ENCODE measurements around the gene DENND1B. TPM values are rescaled to one million over a fixed set of nuclear protein-coding genes. Genes with fewer than 3 reads are reported as not detected.
A peak's percentile ranks its signal among the peaks of the same experiment; 100 is the strongest.

Gene DENND1B
- total and polyA plus RNA-seq, 5 donors: 4.1 to 27.6 (median 26.8) TPM

- no peak for ATAC-seq
- no peaks in the 10 kb centered on the region for H3K4me1 ChIP-seq (ENCODE audit: control insufficient read depth, insufficient read depth, low read length)
- intact Hi-C loops (cut with DNase I): no loop called here
- WGBS: 96% methylated on average over 11 of the region's 11 CpGs
- DNase-seq: no peak
- no peak overlapping the region for H3K27ac ChIP-seq (ENCODE audit: low read length)
- no peaks in the 10 kb centered on the region for H3K9me3 ChIP-seq (ENCODE audit: control insufficient read depth, low read length)
- H3K4me3 ChIP-seq (ENCODE audit: low read length): no peak overlapping the region
- H3K27me3 ChIP-seq (ENCODE audit: control insufficient read depth, insufficient read depth): no peaks in the 10 kb centered on the region
Observed at GRCh38 chr1:197666769-197667285, 108.5 kb downstream of the DENND1B start.

DNA sequence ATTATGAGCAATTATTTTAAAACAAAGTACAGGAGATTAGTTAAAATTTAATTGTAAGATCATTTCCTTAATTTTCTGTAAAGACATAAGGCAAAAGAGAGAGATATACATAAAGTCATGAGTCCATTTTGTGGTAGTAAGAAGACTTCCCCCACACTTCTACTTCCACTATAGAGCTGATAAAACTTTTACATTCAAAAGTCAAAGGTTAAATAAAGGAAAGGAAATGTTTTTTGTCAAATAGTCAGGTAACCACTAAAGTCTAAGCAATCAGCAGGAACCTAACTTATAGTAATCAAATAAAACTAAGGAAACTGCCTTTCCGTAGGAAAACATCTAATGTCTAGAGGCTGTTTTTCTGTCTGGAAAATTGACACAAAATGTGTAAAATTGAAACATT is 110.9 kb downstream of the DENND1B start:
- Histone ChIP-seq H3K9me3 (ENCODE audit: control insufficient read depth, low read length) (no peaks in the 10 kb centered on the region), H3K27ac (ENCODE audit: low read length) (no peak overlapping the region), H3K4me3 (ENCODE audit: low read length) (no peak overlapping the region), H3K27me3 (ENCODE audit: control insufficient read depth, insufficient read depth) (no peaks in the 10 kb centered on the region), H3K4me1 (ENCODE audit: control insufficient read depth, insufficient read depth, low read length) (no peaks in the 10 kb centered on the region)
- intact Hi-C loops (cut with DNase I): no loop called here
- no peak for DNase-seq
- WGBS: 96% methylated on average over 1 of the region's 1 CpG
- ATAC-seq: no peak

DNA sequence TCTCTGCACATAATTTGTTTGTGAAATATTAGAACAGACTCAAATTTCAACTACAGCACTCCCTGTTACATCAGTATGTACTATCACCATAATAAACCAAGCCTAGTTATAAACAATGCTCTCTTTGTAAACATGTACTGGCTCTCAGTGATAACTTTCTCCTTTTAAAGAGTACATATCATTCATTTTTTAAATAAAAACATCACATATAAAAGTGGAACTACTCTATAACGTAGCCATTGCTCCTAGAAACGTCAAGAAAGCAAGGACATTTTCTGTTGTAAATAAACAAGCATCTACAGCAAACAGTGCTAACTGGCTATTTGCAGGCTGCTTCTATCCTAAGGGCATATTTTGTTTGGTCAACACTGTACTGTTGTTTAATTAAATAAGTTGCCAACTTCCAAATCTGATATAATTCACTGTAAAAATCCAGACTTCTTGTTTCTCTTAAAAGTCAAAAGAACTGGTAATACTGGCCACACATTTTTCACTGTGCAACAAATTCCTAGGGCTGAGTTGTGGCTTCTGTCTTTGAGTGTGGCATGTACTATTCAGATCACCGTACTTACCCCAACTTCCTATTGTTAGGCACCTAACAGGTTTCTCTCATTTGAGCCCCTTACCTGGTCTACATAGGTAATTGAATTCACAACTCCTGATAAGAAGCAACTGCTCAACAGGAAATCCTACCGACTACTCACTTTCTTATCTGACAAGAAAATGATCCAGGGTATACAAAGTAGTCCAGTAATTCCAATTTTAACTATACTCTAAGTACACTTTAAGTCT is 111.9 kb downstream of the DENND1B start:
- DNase-seq (no peak), ATAC-seq (peak in 1 of 2 donors; percentile 24)
- Histone ChIP-seq H3K9me3 (ENCODE audit: control insufficient read depth, low read length) (no peaks in the 10 kb centered on the region), H3K4me3 (ENCODE audit: low read length) (no peak overlapping the region), H3K4me1 (ENCODE audit: control insufficient read depth, insufficient read depth, low read length) (no peaks in the 10 kb centered on the region), H3K27ac (ENCODE audit: low read length) (no peak overlapping the region), H3K27me3 (ENCODE audit: control insufficient read depth, insufficient read depth) (no peaks in the 10 kb centered on the region)
- intact Hi-C loops (cut with DNase I): no loop called here
- 58% methylated on average over 4 of the region's 4 CpGs for WGBS

DNA sequence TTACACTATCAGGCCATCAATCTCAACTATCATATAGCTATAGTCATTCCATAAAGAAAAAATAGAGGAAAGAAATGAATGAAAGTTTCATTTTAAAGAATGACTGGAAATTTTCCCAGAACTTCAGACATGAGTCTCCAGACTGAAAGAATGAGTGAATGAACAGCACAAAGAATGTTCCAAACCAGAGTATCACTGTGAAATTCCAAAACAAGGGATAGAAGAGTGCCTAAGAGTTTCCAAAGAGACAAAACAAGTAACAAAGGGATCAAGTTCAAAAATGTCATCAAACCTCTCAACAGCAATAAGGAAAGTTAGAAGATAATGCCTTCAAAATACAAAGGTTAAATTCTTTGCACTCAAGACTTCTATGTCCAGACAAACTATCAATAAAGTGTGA is 114.9 kb downstream of the DENND1B start:
- no peak overlapping the region for H3K27ac ChIP-seq (ENCODE audit: low read length)

DNA sequence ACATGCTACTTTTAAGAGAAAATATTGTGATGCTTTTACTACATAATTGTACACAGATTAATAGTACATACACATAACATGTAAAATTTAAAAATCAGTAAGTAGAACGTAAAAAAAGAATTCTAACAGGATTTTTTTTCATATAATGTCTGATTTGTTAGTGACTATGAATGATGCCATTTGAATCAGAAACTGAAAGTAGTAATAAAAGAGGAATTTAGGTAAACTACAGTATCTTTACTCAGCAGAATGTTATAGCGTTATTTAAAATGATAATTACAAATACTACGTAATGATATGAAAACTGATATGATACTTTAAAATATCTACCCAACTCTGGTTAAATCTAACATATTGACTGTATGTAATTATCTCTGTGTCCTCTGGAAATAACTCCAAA is 116.1 kb downstream of the DENND1B start:
- H3K27ac ChIP-seq (ENCODE audit: low read length): no peak overlapping the region
- H3K27me3 ChIP-seq (ENCODE audit: control insufficient read depth, insufficient read depth): no peaks in the 10 kb centered on the region
- no peak for ATAC-seq
- H3K4me1 ChIP-seq (ENCODE audit: control insufficient read depth, insufficient read depth, low read length): no peaks in the 10 kb centered on the region
- 62% methylated on average over 3 of the region's 3 CpGs for WGBS
- intact Hi-C loops (cut with DNase I): no loop called here
- DNase-seq: no peak
- H3K9me3 ChIP-seq (ENCODE audit: control insufficient read depth, low read length): no peaks in the 10 kb centered on the region
- H3K4me3 ChIP-seq (ENCODE audit: low read length): no peak overlapping the region

More for the DNA sequence above, 114.9 kb downstream of the DENND1B start:
- no peak for ATAC-seq
- no peak overlapping the region for H3K4me3 ChIP-seq (ENCODE audit: low read length)
- H3K27me3 ChIP-seq (ENCODE audit: control insufficient read depth, insufficient read depth): no peaks in the 10 kb centered on the region
- no peaks in the 10 kb centered on the region for H3K9me3 ChIP-seq (ENCODE audit: control insufficient read depth, low read length)
- intact Hi-C loops (cut with DNase I): no loop called here
- no peaks in the 10 kb centered on the region for H3K4me1 ChIP-seq (ENCODE audit: control insufficient read depth, insufficient read depth, low read length)
- no peak for DNase-seq

GRCh38 chr1:197649188-197649587 is 126.1 kb downstream of the DENND1B start:
- 90% methylated on average over 2 of the region's 2 CpGs for WGBS
- ATAC-seq (no peak), DNase-seq (no peak)
- Histone ChIP-seq H3K4me1 (ENCODE audit: control insufficient read depth, insufficient read depth, low read length) (no peaks in the 10 kb centered on the region), H3K27ac (ENCODE audit: low read length) (no peak overlapping the region), H3K9me3 (ENCODE audit: control insufficient read depth, low read length) (no peaks in the 10 kb centered on the region), H3K27me3 (ENCODE audit: control insufficient read depth, insufficient read depth) (no peaks in the 10 kb centered on the region), H3K4me3 (ENCODE audit: low read length) (no peak overlapping the region)
- intact Hi-C loops (cut with DNase I): no loop called here

DNA sequence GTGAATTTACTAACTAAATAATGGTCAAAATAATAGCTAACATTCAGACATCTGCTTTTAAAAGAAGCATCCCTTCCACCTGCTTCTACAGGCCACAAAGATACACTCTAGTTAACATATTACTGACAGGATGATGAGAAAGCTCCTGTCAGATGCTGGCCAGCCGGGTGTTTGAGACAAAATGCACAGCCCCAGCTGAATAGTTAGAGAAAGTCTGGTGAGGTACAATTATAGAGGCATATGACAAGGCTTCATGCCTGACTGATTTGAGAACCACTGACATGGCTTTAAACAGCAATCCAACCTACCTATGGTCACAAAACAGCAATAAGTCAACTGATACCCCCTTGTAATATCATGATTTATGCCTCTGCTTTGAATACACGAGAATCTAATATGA is 137.0 kb downstream of the DENND1B start:
- Histone ChIP-seq H3K4me1 (ENCODE audit: control insufficient read depth, insufficient read depth, low read length) (no peaks in the 10 kb centered on the region), H3K9me3 (ENCODE audit: control insufficient read depth, low read length) (no peaks in the 10 kb centered on the region), H3K27me3 (ENCODE audit: control insufficient read depth, insufficient read depth) (no peaks in the 10 kb centered on the region), H3K4me3 (ENCODE audit: low read length) (no peak overlapping the region), H3K27ac (ENCODE audit: low read length) (peak overlapping the region; percentile 72)
- peak in 1 of 3 donors; percentile 30 for DNase-seq
- WGBS: 79% methylated on average over 2 of the region's 2 CpGs
- intact Hi-C loops (cut with DNase I): no loop called here
- ATAC-seq: peak in 1 of 2 donors; percentile 50

DNA sequence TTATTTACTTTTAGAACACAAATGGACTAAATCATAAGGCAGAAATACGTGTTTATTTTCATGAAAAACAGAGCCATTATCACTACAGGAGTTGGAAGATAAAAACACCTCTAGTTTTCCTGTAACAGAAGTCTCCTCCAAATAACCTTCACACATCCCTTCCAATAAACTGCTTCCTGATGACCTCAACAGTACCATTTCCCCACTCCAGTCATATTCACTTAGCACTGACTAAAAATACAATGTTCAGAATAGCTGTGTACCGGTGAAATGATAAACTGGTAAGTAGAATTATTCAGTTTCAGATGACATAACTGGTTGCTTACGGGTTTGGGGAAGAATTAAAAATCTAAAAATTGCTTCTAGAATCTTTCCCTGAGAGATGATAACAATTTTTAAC is 137.9 kb downstream of the DENND1B start:
- H3K4me1 ChIP-seq (ENCODE audit: control insufficient read depth, insufficient read depth, low read length): no peaks in the 10 kb centered on the region
- H3K4me3 ChIP-seq (ENCODE audit: low read length): no peak overlapping the region
- peak; percentile 74 to 82 for ATAC-seq
- intact Hi-C loops (cut with DNase I): no loop called here
- no peaks in the 10 kb centered on the region for H3K27me3 ChIP-seq (ENCODE audit: control insufficient read depth, insufficient read depth)
- H3K27ac ChIP-seq (ENCODE audit: low read length): no peak overlapping the region
- no peaks in the 10 kb centered on the region for H3K9me3 ChIP-seq (ENCODE audit: control insufficient read depth, low read length)
- 39% methylated on average over 3 of the region's 3 CpGs for WGBS
- DNase-seq: no peak

- H3K27me3 ChIP-seq (ENCODE audit: control insufficient read depth, insufficient read depth): no peaks in the 10 kb centered on the region
- DNase-seq: no peak
- H3K27ac ChIP-seq (ENCODE audit: low read length): no peak overlapping the region
- no peak overlapping the region for H3K4me3 ChIP-seq (ENCODE audit: low read length)
- H3K9me3 ChIP-seq (ENCODE audit: control insufficient read depth, low read length): no peaks in the 10 kb centered on the region
- no peak for ATAC-seq
- H3K4me1 ChIP-seq (ENCODE audit: control insufficient read depth, insufficient read depth, low read length): no peaks in the 10 kb centered on the region
- 88% methylated on average over 2 of the region's 2 CpGs for WGBS
- intact Hi-C loops (cut with DNase I): no loop called here
Observed at GRCh38 chr1:197633447-197634078, 141.7 kb downstream of the DENND1B start.

DNA sequence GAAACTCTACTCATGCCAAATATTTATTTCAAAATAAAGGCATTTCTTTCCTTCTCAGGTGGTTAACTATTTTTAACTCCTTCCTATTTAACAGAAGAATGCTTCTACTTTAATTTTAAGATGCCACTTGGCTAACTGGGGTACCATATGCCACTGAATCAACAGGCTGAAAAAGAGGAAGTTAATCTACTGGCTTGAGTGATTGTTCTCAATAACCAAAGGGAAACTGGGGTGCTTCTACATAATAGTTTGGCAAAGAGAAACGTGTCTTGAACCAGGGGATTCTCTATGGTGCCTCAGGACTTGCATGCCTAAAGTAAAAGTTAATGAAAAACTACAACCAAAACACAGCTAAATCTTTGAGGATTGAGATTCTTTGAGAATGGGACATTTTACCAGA is 142.6 kb downstream of the DENND1B start:
- WGBS: 66% methylated on average over 1 of the region's 1 CpG
- H3K9me3 ChIP-seq (ENCODE audit: control insufficient read depth, low read length): no peaks in the 10 kb centered on the region
- DNase-seq: no peak
- ATAC-seq: no peak
- no peaks in the 10 kb centered on the region for H3K27me3 ChIP-seq (ENCODE audit: control insufficient read depth, insufficient read depth)
- H3K4me1 ChIP-seq (ENCODE audit: control insufficient read depth, insufficient read depth, low read length): no peaks in the 10 kb centered on the region
- H3K4me3 ChIP-seq (ENCODE audit: low read length): no peak overlapping the region
- intact Hi-C loops (cut with DNase I): no loop called here
- H3K27ac ChIP-seq (ENCODE audit: low read length): no peak overlapping the region

DNA sequence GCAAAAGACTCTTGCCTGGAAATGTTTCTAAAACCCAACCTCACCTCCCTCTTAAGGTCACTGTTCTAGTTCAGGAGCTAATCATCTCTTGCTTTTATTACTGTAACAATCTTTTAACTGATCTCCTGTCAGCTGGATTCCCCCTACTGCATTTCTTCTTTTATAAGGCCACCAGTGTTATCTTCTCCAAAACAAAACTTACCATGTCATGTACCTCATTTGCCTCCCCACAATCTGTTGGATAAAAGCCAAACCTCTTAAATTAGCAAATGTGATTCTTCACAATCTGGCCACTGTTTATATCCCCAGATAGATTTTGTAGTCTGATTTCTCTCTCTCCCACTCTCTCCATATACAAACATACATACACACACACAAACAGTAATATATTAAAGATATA is 143.3 kb downstream of the DENND1B start:
- Histone ChIP-seq H3K9me3 (ENCODE audit: control insufficient read depth, low read length) (no peaks in the 10 kb centered on the region), H3K27me3 (ENCODE audit: control insufficient read depth, insufficient read depth) (no peaks in the 10 kb centered on the region), H3K4me1 (ENCODE audit: control insufficient read depth, insufficient read depth, low read length) (no peaks in the 10 kb centered on the region), H3K27ac (ENCODE audit: low read length) (no peak overlapping the region), H3K4me3 (ENCODE audit: low read length) (no peak overlapping the region)
- DNase-seq: no peak
- no peak for ATAC-seq
- intact Hi-C loops (cut with DNase I): no loop called here
